Measurements from ENCODE around the gene CNKSR3. TPM values are rescaled to one million over a fixed set of nuclear protein-coding genes. Genes with fewer than 3 reads are reported as not detected.

Gene CNKSR3
- total RNA-seq, 1 experiment from 2014 or later = 5.6 TPM

GRCh38 chr6:154513601-154514320, 3.3 kb upstream of the CNKSR3 start:
- H2BK120ac ChIP-seq (ENCODE audit: low read depth, low read length, poor library complexity, severe bottlenecking) = no peak overlapping the region
- H4K20me1 ChIP-seq (ENCODE audit: control insufficient read depth, insufficient read depth, insufficient read length) = no peaks in the 10 kb centered on the region
- H3K27me3 Mint-ChIP-seq (ENCODE audit: low read depth) = peaks cover 20% of the 10 kb centered on the region
- no peak overlapping the region for H4K91ac ChIP-seq (ENCODE audit: insufficient read length, low read depth, low read length)
- no peaks in the 10 kb centered on the region for H3K79me1 ChIP-seq (ENCODE audit: insufficient read depth, low read depth, low read length, poor library complexity, severe bottlenecking)
- H3K4me1 Mint-ChIP-seq = peaks cover 35 to 43% of the 10 kb centered on the region in 2 experiments
- no peak overlapping the region for H2AK5ac ChIP-seq (ENCODE audit: insufficient read length, low read length)
- H3K14ac ChIP-seq (ENCODE audit: insufficient read depth, low read length) = no peak overlapping the region
- H3T11ph ChIP-seq (ENCODE audit: low read length) = no peak overlapping the region
- H2BK20ac ChIP-seq (ENCODE audit: low read depth, low read length, poor library complexity, severe bottlenecking) = no peak overlapping the region
- 100% methylated on average over 2 of the region's 5 CpGs for WGBS (ENCODE audit: extremely low coverage, insufficient read length, low lambda C conversion rate)
- H3K18ac ChIP-seq (ENCODE audit: insufficient read length, low read depth, low read length) = no peak overlapping the region
- DNase-seq = no peak
- H3K4me1 ChIP-seq (ENCODE audit: insufficient read depth, low read length) = peaks cover 5% of the 10 kb centered on the region; the same call in 1 of the 2 replicates
- no peak overlapping the region for H4K5ac ChIP-seq (ENCODE audit: insufficient read length, low read depth, low read length)
- H3K9me3 ChIP-seq (ENCODE audit: control insufficient read depth, low read depth, low read length) = no peaks in the 10 kb centered on the region
- peaks cover 12% of the 10 kb centered on the region for H3K23me2 ChIP-seq (ENCODE audit: insufficient read length, low read depth, low read length, poor library complexity, severe bottlenecking)
- H3K27me3 ChIP-seq (ENCODE audit: insufficient read depth, low read length) = peaks cover 3% of the 10 kb centered on the region; the same call in 1 of the 2 replicates
- TF ChIP-seq CTCF (conservative IDR thresholded peaks at IDR 0.05) = no peak
- no peak overlapping the region for H2BK5ac ChIP-seq (ENCODE audit: insufficient read length, low read length)
- H3K9me3 Mint-ChIP-seq = no peaks in the 10 kb centered on the region
- no peak overlapping the region for H3K27ac ChIP-seq (ENCODE audit: insufficient read length, low read depth, low read length)
- no peak overlapping the region for H2BK12ac ChIP-seq (ENCODE audit: insufficient read length, low read depth, low read length)
- H3K36me3 Mint-ChIP-seq (ENCODE audit: insufficient read depth in 1 of 3, low read depth in 3 of 3) = no peaks in the 10 kb centered on the region
- H4K8ac ChIP-seq (replicated peaks; ENCODE audit: insufficient read length, low read depth, low read length) = no peak overlapping the region
- no peak overlapping the region for H3K27ac Mint-ChIP-seq
- H3K56ac ChIP-seq (ENCODE audit: insufficient read length, low read depth, low read length) = no peak overlapping the region
- H2BK15ac ChIP-seq (ENCODE audit: low read depth, low read length) = no peak overlapping the region
- no peaks in the 10 kb centered on the region for H3K79me2 ChIP-seq (ENCODE audit: insufficient read depth, low read length)
- no peak overlapping the region for H2AFZ ChIP-seq (ENCODE audit: low read length)
- no peak overlapping the region for H3K23ac ChIP-seq (ENCODE audit: insufficient read length, low read depth, low read length)
- no peak overlapping the region for H3K4ac ChIP-seq (ENCODE audit: low read depth, low read length)
- H3K4me2 ChIP-seq (ENCODE audit: insufficient read depth, insufficient read length, low read length) = no peak overlapping the region
- H3K4me3 Mint-ChIP-seq = no peak overlapping the region
- H3K9ac ChIP-seq (ENCODE audit: extremely low read depth, insufficient read length, low read length) = no peak overlapping the region

All from H9 (cell line).